Astrocyte (in vitro differentiated cells and primary cell): ENCODE data around the gene EPC2.

Experiments
- CTCF ChIP-seq: IDR thresholded peaks from 2 replicates; pipeline ENCODE4 v1.5.1; 2011; ENCODE audit warnings: low read depth, mild to moderate bottlenecking, inconsistent platforms, low read length, moderate library complexity; ENCODE audit not compliant: insufficient read depth
- EZH2 ChIP-seq: IDR thresholded peaks from 2 replicates; pipeline ENCODE4 v1.6.1; 2012; ENCODE audit warnings: mild to moderate bottlenecking, low read length, inconsistent platforms; ENCODE audit not compliant: insufficient read depth

GRCh38 chr2:148660999-148661398 is 16.4 kb downstream of the EPC2 start:
- TF ChIP-seq CTCF: no peak
- no peak for TF ChIP-seq EZH2
